ENCODE measurements around the gene NANOS2. TPM values are rescaled to one million over a fixed set of nuclear protein-coding genes. Genes with fewer than 3 reads are reported as not detected.

Gene NANOS2
- total and polyA plus RNA-seq, 9 of the 15 experiments (the other 6 are each of a cell fraction or from before 2014, with no cell fraction given): not detected

- TF ChIP-seq, protein P1, sequence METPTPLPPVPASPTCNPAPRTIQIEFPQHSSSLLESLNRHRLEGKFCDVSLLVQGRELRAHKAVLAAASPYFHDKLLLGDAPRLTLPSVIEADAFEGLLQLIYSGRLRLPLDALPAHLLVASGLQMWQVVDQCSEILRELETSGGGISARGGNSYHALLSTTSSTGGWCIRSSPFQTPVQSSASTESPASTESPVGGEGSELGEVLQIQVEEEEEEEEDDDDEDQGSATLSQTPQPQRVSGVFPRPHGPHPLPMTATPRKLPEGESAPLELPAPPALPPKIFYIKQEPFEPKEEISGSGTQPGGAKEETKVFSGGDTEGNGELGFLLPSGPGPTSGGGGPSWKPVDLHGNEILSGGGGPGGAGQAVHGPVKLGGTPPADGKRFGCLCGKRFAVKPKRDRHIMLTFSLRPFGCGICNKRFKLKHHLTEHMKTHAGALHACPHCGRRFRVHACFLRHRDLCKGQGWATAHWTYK (CRISPR knock-in tag; IDR thresholded peaks at IDR 0.05): no peak
- TF ChIP-seq ZNF449 (CRISPR knock-in tag; IDR thresholded peaks at IDR 0.05) (no peak), ZSCAN32 (CRISPR knock-in tag; IDR thresholded peaks at IDR 0.05) (no peak), DPF2 (IDR thresholded peaks at IDR 0.05) (peak; percentile 33; the same call in 1 of the 2 replicates), ILF3 (IDR thresholded peaks at IDR 0.05; ENCODE audit: borderline replicate concordance) (no peak), BCL6 (CRISPR knock-in tag; IDR thresholded peaks at IDR 0.05) (no peak), BCLAF1 (IDR thresholded peaks at IDR 0.05; ENCODE audit: borderline replicate concordance in 1 of 2, control insufficient read depth in 1 of 2, low read depth in 2 of 2, low read length in 1 of 2) (no peak), CBFA2T2 (conservative IDR thresholded peaks at IDR 0.05) (no peak), ZBTB43 (CRISPR knock-in tag; IDR thresholded peaks at IDR 0.05) (peak; percentile 40; the same call in 1 of the 2 replicates), CBX5 (IDR thresholded peaks at IDR 0.05; ENCODE audit: borderline replicate concordance, low read depth) (no peak), SRSF7 (optimal IDR thresholded peaks at IDR 0.05; ENCODE audit: low read depth, low read length) (no peak), ZNF695 (CRISPR knock-in tag; IDR thresholded peaks at IDR 0.05) (no peak; the same call in 1 of the 2 replicates), ZNF12 (CRISPR knock-in tag; IDR thresholded peaks at IDR 0.05) (no peak), ZNF696 (CRISPR knock-in tag; conservative IDR thresholded peaks at IDR 0.05) (no peak)
- TF ChIP-seq, protein P2, sequence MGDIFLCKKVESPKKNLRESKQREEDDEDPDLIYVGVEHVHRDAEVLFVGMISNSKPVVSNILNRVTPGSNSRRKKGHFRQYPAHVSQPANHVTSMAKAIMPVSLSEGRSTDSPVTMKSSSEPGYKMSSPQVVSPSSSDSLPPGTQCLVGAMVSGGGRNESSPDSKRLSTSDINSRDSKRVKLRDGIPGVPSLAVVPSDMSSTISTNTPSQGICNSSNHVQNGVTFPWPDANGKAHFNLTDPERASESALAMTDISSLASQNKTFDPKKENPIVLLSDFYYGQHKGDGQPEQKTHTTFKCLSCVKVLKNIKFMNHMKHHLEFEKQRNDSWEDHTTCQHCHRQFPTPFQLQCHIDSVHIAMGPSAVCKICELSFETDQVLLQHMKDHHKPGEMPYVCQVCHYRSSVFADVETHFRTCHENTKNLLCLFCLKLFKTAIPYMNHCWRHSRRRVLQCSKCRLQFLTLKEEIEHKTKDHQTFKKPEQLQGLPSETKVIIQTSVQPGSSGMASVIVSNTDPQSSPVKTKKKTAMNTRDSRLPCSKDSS (IDR thresholded peaks at IDR 0.05; ENCODE audit: low read depth, partially characterized antibody): no peak
Observed at GRCh38 chr19:45882652-45883585, 31.7 kb downstream of the NANOS2 start (continued).

All from K562 (cell line).